ENCODE measurements around the gene CAPZA1.

The CAPZA1 gene

DNA sequence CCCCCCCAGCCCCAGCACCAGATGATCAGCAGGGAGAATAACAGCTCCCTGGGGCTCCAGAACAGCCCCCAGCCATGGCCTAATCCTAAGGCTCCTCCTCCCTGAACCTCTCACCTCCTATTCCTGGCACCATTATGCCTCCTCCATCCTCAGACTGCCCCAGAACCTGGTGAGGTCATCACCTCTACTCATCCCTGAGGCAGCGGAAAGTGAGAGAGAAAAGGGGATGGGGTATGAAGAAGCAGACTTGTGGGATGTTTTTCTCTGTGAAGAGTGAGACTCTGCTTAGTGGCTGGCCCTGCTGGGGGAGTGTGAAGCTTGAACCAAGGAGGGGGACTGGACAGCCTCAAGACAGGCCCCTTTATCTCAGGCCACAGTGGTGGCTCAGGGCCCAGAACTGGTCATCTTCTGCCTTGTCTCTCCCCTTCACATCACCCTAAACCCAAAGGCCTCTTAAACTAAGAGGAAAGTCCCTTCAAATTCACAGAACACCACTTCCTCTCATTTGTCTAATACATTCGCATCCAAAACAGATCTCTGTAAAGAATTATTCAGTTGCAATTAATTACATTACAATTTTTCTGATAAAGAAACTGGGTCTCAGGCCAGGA, 97.7 kb downstream of the CAPZA1 start:
- no peak for DNase-seq

GRCh38 chr1:112718691-112719418, 99.2 kb downstream of the CAPZA1 start:
- peak; percentile 59 for DNase-seq

- no peak for DNase-seq
These were observed 100.1 kb downstream of the CAPZA1 start for GRCh38 chr1:112719706-112720105.

- no peak for DNase-seq
These were observed 101.2 kb downstream of the CAPZA1 start for GRCh38 chr1:112720800-112721199.

All from fibroblast of upper back skin (primary cell).